ENCODE results near the gene MYLK4.
A peak's percentile ranks its signal among the peaks of the same experiment; 100 is the strongest.

The MYLK4 gene

DNA sequence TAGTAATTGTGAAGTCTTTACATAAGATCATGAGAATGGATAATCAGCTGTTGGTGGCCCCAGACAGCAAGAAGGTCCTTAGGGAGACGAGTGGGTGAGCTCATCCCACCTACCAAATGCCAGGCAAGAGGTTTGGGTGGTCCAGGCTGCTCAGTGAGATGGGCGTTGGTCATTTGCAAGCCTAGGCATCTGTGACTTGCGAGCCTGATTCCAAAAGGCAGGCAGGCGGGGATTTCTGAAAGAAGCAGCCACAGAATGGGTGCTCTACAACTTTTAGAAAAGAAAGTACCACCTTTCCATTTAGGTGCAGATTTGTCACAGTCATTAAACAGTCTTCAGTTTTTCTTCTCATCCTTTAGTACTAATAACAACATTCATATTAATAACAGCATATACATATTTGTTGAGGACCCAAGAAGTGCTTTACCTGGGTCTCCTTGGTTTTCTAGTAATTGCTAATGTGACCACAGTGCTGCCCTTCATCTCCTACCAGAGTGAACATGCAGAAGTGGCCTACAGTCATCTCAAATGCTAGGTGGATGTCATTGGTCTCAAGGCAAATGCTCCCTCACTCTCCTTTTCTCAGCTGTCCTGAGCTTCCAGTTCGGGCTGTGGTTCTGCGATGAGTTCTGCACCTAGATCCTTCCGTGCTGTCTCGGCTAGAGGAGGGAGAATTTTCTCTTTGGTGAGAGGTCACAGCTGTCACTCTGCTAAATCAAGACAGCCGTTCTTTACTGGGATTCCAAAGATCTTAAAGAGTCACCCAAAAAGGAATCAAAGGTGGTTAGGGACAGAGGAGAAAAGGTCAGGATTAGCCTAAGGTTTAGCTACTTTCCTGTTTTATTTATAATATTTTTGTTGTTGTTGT, 17.2 kb upstream of the MYLK4 start:
- TF ChIP-seq, protein P1, sequence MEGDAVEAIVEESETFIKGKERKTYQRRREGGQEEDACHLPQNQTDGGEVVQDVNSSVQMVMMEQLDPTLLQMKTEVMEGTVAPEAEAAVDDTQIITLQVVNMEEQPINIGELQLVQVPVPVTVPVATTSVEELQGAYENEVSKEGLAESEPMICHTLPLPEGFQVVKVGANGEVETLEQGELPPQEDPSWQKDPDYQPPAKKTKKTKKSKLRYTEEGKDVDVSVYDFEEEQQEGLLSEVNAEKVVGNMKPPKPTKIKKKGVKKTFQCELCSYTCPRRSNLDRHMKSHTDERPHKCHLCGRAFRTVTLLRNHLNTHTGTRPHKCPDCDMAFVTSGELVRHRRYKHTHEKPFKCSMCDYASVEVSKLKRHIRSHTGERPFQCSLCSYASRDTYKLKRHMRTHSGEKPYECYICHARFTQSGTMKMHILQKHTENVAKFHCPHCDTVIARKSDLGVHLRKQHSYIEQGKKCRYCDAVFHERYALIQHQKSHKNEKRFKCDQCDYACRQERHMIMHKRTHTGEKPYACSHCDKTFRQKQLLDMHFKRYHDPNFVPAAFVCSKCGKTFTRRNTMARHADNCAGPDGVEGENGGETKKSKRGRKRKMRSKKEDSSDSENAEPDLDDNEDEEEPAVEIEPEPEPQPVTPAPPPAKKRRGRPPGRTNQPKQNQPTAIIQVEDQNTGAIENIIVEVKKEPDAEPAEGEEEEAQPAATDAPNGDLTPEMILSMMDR (IDR thresholded peaks at IDR 0.05; ENCODE audit: low read depth, low read length), result no peak
- no peak for DNase-seq (ENCODE audit: extremely low read depth, low read depth)

DNA sequence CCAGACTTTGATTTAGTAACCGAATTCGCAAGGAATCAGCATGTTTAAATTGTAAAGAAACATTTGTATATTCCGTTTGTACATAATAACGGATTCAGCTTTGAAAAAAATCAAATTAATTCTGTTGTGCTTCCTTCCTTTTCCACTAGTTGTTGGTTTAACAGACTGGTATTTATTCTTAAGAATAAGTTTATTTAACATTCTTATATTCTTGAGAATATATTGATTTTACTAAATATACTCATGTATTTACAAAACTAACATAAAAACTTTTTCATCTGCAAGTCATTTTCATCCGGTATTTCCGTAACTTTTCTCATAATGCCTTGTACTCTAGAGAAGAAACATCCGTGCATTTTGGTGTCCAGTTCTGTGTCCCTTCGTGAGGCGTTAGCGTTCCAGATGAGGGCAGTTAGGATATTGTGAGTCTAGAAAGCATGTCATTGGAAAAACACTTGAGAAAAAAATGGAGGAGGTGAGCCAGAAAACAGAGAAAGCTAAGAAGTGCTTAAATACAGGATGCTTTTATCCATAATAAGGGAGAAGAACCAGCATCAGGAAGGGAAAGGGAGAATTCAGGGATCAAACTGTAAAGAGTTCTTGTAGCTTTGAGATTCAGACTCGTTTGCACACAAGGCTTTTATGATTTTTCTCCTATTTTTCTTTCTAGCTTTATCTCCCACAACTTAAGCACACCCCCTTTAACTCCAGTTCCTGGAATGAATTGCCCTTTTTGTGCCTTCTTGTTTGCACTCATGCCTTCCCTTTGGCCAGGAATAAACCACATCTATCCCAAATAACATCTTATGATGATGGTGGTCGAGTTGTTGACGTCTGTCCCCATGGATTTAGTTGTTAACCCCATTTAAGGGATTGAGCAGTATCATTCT, 16.3 kb upstream of the MYLK4 start:
- DNase-seq (ENCODE audit: extremely low read depth, low read depth), result no peak
- TF ChIP-seq, protein P1 (IDR thresholded peaks at IDR 0.05; ENCODE audit: low read depth, low read length), result no peak

DNA sequence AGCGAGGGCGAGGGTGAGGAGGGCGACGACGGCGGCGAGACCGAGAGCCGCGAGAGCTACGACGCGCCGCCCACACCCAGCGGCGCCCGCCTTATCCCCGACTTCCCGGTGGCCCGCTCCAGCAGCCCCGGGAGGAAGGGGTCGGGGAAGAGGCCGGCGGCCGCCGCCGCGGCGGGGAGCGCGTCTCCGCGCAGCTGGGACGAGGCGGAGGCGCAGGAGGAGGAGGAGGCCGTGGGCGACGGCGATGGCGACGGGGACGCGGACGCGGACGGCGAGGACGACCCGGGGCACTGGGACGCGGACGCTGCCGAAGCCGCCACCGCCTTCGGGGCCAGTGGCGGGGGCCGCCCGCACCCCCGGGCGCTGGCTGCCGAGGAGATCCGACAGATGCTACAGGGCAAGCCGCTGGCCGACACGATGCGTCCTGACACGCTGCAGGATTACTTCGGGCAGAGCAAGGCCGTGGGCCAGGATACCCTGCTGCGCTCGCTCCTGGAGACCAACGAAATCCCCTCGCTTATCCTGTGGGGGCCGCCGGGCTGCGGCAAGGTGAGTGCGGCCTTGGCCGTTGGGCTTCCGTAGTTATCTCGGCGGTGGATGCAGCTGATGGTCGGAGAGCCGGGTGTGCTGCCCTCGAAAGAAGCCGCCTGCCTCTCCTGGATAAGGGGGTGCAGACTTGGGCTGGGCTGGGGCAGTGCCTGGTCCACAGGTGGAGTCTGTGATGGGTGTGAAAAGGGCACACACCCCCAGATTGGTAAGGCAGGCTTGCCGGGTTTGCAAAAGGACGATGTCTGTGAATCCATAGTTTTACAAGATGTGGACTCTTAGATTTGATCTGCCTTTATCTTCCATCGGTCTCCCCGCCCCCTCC, 15.4 kb upstream of the MYLK4 start:
- no peak for DNase-seq (ENCODE audit: extremely low read depth, low read depth)
- TF ChIP-seq, protein P1 (IDR thresholded peaks at IDR 0.05; ENCODE audit: low read depth, low read length), result no peak

DNA sequence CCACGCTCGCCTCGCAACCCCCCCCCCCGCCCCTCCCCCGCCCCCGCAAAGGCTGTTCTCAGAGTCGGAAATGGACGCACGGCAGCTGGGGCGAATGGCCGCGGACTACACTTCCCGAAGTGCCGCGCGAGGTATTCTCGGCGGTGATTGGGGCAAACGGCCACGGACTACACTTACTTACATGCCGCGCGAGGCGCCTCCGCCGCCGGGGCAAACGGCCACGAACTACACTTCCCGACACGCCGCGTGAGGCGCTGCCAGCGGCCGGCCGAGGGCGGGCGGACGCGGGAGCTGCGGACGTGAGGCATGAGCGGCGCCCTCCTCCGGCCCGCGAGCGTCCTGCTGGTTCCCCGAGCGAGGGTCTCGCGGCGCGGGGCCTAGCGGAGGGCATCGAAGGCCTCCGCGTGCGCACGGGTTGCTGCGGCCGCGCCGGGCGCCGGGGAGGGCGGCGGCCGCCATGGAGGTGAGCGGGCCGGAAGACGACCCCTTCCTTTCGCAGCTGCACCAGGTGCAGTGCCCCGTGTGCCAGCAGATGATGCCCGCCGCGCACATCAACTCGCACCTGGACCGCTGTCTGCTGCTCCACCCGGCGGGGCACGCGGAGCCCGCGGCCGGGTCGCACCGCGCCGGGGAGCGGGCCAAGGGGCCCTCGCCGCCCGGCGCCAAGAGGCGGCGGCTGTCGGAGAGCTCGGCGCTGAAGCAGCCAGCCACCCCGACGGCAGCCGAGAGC, 14.6 kb upstream of the MYLK4 start, which contains the start of gene WRNIP1:
WRNIP1 (plus strand) TSS at position 228 of the 730 bp plus-strand sequence; CDS start at position 458, 230 bp downstream.
- peak; percentile 99 for DNase-seq (ENCODE audit: extremely low read depth, low read depth)
- TF ChIP-seq, protein P1 (IDR thresholded peaks at IDR 0.05; ENCODE audit: low read depth, low read length), result peak; percentile 30

DNA sequence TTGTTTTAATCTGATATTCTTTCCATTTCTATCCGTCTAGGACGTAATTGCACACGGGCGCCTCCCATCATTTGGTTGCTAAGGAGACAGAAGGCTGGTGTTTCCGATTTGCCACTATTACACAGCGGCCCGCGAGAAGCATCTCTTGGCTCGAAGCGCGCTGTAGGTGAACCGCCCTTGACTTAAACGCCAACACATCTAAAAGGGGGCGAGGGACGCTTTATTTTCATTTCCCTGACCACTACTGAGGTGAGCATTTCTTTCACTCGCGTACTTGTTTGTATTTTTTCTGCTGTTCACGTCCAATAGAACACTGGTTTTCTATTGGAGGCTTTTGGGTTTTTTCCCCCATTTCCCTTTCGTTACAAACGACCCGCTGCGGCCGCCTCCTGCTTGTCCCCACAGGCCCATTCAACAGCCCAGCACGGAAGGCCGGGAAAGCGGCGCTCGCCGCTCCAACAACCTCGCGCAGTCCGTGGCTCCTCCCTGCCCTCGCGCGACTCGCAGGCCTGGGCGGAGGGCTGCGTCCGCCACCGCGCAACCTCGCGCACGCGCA, 14.0 kb upstream of the MYLK4 start:
- TF ChIP-seq, protein P1 (IDR thresholded peaks at IDR 0.05; ENCODE audit: low read depth, low read length), result no peak
- DNase-seq (ENCODE audit: extremely low read depth, low read depth), result no peak

DNA sequence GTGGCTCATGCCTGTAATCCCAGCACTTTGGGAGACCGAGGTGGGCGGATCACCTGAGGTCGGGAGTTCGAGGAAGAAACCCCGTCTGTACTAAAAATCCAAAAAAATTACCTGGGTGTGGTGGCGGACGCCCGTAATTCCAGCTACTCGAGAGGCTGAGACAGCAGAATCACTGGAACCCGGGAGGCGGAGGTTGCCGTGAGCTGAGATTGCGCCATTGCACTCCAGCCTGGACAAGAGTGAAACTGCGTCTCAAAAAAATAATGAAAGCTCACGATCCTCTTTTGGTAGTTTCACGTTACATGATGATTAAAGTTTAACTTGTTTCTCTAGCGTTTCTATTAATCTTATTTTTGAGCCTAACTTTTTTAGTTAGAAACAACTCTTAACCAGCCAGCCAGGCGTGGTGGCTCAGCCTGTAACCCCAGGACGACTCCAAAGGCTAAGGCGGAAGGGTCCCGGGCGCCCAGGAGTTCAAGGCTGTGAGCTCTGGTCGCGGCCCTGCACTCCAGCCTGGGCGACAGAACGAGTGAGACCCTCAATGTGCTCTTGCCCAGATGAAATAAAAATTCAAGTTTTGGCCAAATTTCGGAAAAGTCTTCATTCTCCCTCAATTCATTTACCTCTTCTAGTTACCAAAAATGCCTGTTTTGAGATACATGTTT, 13.3 kb upstream of the MYLK4 start:
- no peak for DNase-seq (ENCODE audit: extremely low read depth, low read depth)
- TF ChIP-seq, protein P1 (IDR thresholded peaks at IDR 0.05; ENCODE audit: low read depth, low read length), result no peak

Measured in AG09319 (cell line).